GM18909 (cell line): ENCODE measurements around the gene GIGYF2.

Experiments used
- ATAC-seq: cut with Tn5 transposase; IDR thresholded peaks from one replicate; pipeline ENCODE4 v1.9.1; 2021; ENCODE audit warnings: mild to moderate bottlenecking; ENCODE audit not compliant: unreplicated experiment, poor library complexity

Gene GIGYF2

GRCh38 chr2:232744963-232745362 lies 47.8 kb downstream of the GIGYF2 start:
- no peak for ATAC-seq

- no peak for ATAC-seq
Measured at GRCh38 chr2:232748038-232748437, 50.9 kb downstream of the GIGYF2 start.

DNA sequence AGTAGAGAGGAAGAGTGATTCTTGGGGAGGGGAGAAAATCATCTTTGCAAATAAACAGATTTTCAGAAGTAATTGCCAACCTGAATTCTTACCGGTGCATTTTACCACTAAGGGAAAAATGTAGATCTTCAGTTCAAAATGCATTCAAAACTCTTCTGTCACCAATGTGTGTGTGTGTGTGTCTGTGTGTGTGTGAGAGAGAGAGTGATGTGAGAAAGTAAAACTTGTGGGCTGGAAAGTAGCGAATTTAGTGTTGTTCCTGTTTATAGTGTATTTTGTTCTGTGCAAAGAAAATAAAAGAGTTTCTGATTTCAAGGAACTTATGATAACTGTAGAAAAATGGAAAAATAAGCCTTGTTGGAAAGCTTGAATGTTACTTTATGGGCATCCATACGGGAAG lies 52.2 kb downstream of the GIGYF2 start:
- no peak for ATAC-seq

DNA sequence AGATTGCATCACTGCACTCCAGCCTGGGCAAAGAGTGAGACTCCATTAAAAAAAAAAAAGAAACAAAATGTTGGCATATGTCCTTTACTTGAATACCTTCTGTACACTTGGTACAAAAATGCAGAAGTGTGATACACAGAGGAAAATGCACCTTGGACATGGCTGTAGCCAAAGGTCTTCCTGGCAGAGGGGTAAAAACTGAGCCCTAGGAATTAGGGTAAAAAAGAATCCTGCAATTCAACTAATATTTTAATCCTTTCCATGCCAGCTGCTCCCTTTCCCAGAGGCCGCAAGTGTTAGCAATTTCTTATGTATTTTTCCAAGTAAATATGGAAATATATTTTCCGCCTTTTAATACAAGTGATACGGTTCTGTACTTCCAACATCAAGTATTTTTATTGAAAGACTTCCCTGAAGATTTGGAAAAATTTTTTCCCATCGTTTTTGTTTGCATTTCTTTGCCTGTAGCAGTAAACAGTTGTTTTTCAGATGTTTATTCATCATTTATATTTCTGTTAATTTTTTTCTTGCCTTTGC lies 53.1 kb downstream of the GIGYF2 start:
- no peak for ATAC-seq

GRCh38 chr2:232757905-232758304 lies 60.8 kb downstream of the GIGYF2 start:
- ATAC-seq: no peak

- ATAC-seq: no peak
Measured at GRCh38 chr2:232761301-232761907, 64.3 kb downstream of the GIGYF2 start.

- ATAC-seq: no peak
Measured at GRCh38 chr2:232767866-232768265, 70.7 kb downstream of the GIGYF2 start.

DNA sequence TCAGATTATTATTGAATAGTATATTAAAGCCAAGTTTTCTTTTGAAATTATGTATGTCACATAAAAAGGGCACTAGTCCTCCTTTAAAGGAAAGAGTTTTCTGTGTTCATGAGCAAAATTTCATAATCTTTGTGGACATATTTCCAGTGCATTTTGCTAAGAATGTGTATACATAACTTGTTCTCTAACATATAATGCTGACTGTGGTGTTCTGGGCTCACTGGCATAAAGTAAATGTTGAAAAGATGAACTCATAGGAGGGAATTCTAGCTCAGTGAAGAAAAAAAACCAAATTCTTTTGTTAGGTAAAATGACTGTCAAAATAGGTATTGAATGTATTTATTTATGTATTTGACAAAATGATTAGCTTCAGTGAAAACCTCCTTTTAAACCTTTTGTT lies 73.1 kb downstream of the GIGYF2 start:
- ATAC-seq: no peak

GRCh38 chr2:232771870-232772269 lies 74.7 kb downstream of the GIGYF2 start:
- ATAC-seq: no peak

- ATAC-seq: peak; percentile 68
Measured at GRCh38 chr2:232772531-232772930, 75.4 kb downstream of the GIGYF2 start.

DNA sequence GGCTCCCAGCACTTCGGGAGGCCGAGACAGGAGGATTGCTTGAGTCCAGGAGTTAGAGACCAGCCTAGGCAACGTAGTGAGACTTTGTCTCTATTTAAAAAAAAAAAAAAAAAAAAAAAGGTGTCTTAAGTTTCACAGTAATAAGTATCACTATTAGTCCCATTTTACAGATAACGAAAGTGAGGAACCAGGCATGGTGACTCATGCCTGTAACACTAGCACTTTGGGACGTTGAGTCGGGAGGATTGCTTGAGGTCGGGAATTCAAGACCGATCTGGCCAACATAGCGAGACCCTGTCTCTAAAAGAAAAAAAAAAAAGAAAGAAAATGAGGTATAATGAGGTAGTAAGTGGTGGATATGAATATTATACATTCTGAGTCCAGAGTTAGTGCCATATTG lies 76.7 kb downstream of the GIGYF2 start:
- ATAC-seq: no peak

DNA sequence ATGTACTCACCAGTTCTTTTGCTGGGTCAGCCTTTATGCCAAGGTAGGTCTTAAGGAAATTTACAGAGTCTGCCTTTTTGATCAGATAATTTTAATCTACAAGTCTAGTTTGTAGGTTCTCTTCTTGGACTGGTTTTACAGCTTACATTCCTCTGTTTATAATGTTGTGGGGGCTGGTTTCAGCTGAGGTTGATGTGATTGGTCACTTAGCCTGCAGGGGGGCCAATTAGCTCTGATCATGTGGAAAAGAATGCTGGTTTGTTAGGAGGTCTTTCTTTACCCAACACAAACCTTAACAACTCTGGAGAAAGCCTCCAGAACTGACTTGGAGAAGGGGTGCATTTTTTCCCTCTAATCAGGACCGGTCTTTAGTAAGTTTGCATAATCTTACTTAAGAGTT lies 79.3 kb downstream of the GIGYF2 start, which contains the start of gene KCNJ13:
TSS of gene KCNJ13 (minus strand) at position 131 of the 400 bp plus-strand sequence. CDS start 5,203 bp downstream, outside the sequence.
- ATAC-seq: no peak

DNA sequence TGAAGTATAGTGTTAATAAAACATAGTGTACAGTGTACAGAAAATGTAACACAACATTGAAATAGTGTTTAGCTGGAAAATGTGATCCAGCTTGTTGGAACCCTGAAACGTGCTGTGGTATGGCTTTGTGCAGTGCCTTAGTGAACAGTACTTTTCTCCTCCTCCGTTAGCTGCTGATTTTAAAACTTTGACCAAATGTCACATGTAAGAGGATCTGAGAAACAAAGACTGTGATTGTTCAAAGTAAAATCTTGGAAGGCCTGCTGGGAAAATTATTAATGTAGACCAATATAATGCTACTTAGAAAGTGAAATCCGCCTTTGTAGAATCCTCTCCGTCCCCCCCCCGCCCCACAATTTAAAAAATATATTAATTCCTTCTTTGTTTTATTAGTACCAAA lies 80.1 kb downstream of the GIGYF2 start:
- no peak for ATAC-seq

GRCh38 chr2:232779465-232779864 lies 82.3 kb downstream of the GIGYF2 start:
- no peak for ATAC-seq

GRCh38 chr2:232779934-232780333 lies 82.8 kb downstream of the GIGYF2 start:
- ATAC-seq: no peak

- peak; percentile 87 for ATAC-seq
Measured at GRCh38 chr2:232781765-232782164, 84.6 kb downstream of the GIGYF2 start.

DNA sequence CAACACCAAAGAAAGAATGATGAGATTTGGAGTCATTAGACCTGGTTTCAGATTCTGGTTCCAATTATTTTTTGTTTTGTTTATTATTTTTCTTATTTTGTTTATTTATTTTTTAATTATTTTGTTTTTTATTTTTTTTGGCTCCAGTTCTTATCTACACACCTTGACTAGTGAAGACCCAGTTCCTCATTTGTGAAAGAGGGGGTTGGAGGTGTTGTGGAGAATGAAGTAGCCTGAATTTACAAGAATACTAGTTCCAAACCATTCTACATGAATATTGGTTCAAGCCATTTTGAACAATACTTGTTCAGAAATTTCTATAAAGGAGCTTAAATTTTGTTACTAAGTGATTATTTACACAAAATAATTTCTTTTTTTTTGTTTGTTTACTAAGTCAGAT lies 86.1 kb downstream of the GIGYF2 start:
- ATAC-seq: no peak

DNA sequence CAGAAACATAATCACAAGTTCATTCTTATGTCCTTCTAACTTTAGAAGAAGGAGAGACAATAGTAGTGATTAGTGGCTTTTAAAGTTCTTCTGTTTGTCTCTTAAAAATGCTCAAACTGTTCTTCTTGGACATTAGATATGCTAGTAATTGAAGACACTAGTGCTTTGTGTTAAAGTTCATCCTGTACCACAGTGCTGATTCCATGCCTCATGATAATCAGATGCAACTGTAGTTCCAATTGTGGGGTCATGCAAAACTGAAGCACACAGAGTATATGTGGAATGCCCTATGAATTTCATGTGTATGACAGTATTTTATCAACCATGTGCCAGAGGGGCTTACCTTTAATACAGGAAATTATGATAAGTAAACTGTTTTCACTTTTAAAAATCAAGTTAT lies 90.7 kb downstream of the GIGYF2 start:
- ATAC-seq: no peak

DNA sequence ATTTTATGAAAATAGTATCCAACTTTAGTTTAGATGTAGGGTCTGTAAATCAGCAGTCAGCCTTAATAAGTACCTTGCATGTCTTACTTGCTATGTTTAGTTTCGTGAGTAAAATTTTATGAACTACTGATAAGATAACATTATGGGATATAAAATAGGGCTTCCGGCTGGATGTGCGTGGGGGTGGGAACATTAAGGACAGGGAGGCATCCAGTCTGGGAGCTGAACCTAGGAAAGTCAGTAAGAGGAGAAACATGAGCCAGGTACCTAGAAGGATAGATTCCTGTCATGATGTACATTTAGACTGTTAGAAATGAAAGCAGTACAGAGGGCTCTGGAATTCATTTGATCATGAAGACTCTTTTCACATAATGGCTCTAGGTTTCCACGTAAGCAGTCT lies 92.0 kb downstream of the GIGYF2 start:
- ATAC-seq: no peak

DNA sequence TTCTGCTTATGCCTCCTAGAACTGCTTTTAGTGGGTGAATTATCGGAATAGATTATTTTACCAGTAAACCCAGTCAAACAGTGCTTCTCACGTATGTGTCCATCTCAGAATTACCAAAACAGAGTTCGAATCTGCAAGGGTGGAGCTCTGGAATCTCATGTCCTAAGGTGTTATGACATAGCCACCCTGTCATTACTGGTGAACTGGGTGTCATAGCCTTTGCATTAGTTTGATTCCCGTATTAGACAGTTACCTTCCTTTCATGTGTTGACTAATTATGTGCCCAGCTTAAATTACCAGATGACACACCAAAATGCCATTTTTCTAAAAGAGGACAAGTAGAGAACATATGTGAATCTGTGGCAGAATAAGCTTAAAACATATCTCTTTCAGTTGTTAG lies 94.4 kb downstream of the GIGYF2 start:
- no peak for ATAC-seq

DNA sequence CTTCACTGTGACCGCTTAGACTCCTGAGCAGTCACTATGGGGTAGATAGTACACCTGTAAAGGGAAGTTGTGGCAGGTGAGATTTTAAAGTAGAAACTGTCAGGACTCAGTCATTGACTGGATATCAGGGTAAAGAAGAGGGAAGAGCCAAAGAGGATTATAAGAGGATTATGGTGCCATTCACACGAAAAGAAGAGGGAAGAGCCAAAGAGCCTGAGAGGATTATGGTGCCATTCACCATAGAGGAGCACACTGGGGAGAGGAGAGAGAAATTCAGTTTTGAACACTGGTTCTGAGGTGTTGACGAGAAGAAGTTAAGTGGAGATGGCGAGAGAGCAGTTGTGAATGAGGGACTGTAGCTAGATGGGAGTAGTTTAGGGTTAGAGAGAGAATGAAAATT lies 96.1 kb downstream of the GIGYF2 start:
- no peak for ATAC-seq

GRCh38 chr2:232794981-232795380 lies 97.8 kb downstream of the GIGYF2 start:
- no peak for ATAC-seq
